SIG-M5 (cell line): ENCODE data around the gene LOC101059915.

Source experiments
- DNase-seq: peaks from one replicate; lab custom pipeline; 2025; lab: John Stamatoyannopoulos, UW

LOC101059915 gene

GRCh38 chrX:71667328-71668247 is at the start of gene LOC101059915:
LOC101059915 (plus strand) TSS chrX:71667546.
- no peak for DNase-seq

DNA sequence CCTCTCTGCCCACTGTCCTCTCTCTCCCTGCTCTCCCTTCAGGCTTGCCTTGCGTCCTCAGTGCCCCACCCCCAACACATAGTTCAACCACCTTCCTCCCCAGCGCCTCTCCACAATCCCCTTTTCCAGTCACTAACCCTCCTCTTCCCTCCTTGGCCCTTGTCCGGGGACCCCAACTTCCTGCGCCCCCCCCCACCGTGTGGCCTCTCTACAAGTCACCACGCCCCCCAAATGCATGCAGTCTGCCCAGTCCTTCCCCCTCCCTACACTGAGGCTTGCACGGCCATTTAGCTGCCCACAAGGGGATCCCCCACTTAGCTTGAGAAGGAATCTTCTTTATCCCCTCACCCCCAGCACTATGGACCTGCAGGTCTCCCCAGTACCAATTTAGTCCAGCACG is 49.6 kb upstream of the LOC101059915 start:
- DNase-seq, result no peak

DNA sequence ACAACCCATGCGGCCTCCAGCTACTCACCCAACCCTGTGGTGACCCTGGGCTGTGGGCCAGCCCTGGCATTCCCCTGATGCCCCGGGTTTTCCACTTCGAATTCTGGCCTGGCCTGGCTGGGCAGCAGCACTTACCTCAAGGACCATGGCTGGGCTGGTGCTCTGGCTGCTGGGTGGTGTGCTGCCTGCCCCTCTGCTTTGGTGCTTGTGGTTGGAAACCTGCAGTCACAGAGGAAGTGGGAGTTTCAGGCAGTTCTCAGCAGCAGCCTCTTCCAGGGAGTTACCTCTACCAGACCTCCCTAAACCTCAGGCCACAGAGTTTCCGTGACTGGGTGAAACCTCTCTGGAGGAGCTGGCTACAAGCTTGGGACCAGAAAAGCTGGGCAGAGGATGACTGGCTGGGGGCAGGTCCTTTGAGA is 49.0 kb upstream of the LOC101059915 start, which contains the start of gene CXCR3:
Gene CXCR3 (minus strand): TSS at position 209 of the 419 bp plus-strand sequence. CDS start 62 bp downstream, at position 147.
- peak; percentile 68 for DNase-seq

- no peak for DNase-seq
Observed at GRCh38 chrX:71618787-71619186, 48.6 kb upstream of the LOC101059915 start.

DNA sequence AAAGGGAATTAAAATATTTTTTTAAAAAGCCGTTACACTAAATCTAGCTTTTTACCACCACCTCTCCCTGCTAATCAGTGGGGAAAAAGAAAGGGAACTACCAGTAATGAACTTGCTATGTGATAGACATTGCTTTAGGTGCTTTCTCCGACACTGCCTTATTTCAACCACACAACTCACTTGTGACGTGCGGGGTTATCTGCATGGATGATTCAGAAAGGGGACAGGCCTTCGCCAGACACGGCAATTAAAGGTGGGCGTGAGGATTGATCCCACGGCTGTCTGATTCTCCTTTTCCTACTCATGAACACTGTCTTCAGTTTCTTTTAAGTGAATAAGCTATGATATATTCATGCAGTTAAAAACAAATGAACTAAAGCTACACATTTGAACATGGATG is 48.2 kb upstream of the LOC101059915 start:
- DNase-seq, result no peak

DNA sequence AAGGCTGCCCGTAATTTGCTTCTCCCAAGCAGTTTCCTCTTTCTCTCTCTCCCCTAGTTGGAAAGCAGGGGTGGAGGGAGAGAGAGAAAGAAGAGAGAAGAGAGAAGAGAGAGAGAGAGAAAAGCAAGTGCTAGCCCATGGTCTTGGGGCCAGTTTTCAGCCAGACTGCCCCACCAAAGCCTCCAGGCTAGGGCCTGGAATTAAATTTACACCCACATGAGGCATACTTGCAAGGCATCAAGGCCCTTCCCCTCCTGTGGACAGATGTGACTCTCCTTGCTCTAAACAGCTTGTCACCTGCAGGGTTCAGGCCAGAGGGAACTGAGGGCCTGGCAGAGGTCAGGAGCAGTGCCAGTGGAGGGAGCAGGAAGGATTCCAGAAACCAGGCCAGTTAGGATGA is 47.4 kb upstream of the LOC101059915 start:
- DNase-seq, result no peak

DNA sequence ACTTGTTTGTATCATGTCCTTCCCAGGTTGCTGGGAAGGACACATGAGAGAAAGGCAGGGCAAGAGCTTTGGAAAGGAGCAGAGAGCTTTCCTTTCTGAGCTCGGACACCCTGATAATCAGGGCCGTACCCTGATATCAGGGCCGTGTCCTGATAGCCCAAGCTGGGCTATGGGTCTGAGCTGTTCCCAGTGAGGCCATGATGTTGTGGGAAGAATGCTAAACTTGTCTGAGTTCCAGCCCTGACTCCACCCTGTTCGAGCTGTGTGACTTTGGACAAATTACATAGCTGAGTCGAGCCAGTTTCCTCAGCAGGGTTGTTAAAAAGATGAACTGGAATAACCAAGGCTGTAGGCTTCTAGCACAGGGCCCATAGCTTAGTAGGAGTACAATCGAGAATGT is 45.7 kb upstream of the LOC101059915 start:
- DNase-seq, result no peak

GRCh38 chrX:71622032-71622575 is 45.2 kb upstream of the LOC101059915 start:
- no peak for DNase-seq

DNA sequence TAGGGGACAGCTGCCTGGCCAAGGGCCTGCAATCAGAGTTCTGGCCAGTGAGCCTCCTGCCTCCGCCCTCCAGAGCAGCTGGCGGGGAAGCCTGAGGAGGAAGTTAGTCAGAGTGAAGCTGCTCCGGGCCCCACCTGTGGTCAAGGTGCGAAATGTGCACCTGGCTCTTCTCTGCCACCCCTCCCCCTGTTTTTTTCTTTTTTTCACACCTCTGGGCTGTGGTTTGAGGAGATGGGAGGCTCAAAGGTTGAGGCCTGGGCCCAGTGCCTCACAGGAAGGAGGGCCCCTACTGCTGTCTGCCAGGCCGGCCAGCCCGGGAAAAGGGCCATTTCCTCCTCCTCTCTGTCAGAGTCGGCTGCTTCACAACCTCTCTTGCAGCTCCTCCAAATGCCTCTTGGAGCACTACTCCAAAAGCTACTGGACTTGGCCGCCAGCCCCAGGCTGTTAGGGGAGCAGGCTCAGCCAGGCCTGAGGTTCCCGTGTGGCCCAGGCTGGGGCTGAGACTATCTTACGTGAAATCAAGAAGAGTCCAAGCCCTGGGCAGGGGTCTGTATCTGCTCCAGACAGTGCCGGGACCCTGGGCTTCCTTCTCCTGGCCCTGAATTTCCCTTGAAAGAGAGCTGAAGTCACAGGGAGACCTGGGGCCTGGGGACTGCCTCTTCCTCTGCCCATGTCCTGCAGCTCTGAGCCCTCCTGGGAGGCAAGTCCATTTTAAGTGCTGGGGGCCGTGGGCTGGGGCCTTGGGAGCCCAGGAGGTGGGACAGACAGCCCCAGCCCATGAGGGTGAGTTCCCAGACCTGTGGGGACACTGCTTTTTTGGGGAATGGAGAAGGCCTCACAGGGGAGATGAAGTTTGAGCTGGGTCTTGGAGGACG is 44.5 kb upstream of the LOC101059915 start:
- no peak for DNase-seq

DNA sequence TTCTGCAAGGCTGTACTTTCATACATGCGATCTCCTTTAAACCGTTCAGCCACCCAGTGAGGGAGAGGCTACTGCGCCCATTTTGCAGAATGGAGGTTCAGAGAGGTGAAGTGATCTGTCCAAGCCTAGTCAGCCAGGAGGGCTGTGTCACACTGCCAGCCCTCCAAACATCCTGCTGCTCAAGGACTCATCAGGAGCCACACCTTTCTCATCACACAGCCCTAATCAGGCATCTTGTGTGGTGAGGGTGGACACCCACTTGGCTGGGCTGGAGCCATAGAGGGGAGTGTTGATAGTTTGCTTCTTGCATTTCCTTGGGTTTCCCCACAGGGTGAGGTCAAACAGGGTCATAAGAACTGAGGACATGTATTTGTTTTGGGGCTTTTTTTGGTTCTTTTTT is 43.6 kb upstream of the LOC101059915 start:
- no peak for DNase-seq

DNA sequence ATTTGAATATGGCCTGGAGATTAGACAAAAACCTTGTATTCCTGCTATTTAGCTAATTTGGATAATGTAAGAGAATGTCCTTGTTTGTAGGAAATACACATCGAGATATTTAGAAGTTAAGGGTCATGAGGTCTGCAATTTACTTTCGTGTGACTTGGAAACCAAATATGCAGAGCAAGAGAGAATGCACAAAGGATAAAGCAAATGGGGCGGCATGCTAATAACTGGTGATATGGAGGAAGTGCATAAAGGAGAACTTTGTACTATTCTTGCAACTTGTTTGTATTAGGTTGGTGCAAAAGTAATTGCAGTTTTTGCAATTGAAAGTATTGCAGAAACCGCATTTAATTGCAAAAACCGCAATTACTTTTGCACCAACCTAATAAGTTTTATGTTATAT is 41.9 kb upstream of the LOC101059915 start:
- no peak for DNase-seq

GRCh38 chrX:71626576-71626975 is 40.8 kb upstream of the LOC101059915 start:
- no peak for DNase-seq

GRCh38 chrX:71627588-71628404 is 39.5 kb upstream of the LOC101059915 start:
- DNase-seq, result no peak

GRCh38 chrX:71629467-71629866 is 37.9 kb upstream of the LOC101059915 start:
- no peak for DNase-seq

GRCh38 chrX:71632923-71633657 is 34.3 kb upstream of the LOC101059915 start:
- DNase-seq, result no peak

- DNase-seq, result no peak
Observed at GRCh38 chrX:71634366-71634765, 33.0 kb upstream of the LOC101059915 start.

GRCh38 chrX:71636438-71637252 is 30.7 kb upstream of the LOC101059915 start:
- no peak for DNase-seq

DNA sequence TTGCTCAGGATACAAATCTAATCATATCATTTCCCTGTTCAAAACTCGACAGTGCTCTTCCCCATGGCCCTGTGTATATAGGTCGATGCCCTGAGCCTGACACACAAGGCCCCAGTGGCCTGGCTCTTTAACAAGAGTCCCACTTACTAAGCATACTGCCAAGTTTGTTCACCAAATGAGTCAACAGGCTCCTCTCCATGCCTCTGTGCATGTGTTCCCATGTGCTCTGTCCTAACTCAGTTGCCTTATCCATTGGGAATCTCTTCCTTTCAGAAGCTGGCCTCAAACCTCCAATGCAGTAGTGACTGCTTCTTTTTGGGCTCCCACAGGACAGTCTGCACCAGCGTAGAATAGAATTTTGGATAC is 30.1 kb upstream of the LOC101059915 start:
- DNase-seq, result no peak

DNA sequence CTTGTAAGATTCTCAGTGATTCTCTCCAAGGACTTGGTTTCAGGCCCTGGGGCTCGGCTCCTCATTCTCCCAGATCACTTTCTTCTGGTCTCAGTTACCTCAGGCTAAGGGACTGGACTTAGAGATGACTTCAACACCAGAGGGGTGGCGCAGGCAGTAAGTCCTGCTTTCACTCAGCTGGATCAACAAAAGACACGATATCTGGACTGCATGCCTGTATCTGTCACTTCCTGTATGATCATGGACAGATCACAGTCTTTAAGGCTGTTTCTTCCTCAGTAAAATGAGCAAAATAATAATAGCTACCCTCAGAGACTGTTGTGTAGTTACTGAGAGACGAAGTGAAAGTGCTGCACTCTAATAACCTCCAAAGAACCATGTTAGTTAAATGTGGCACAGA is 29.5 kb upstream of the LOC101059915 start:
- no peak for DNase-seq

- no peak for DNase-seq
Observed at GRCh38 chrX:71638409-71638808, 28.9 kb upstream of the LOC101059915 start.
